HG02759 (cell line): ENCODE data around the gene SETMAR.
"Not testable (repeated sequence)": the region's sequence is repeated elsewhere in the genome, so short reads cannot be mapped to it uniquely, and the experiment has no call there.

Experiments used
- ATAC-seq: cut with Tn5 transposase; IDR thresholded peaks from one replicate; pipeline ENCODE4 v1.9.1; 2021; ENCODE audit warnings: mild to moderate bottlenecking, moderate library complexity; ENCODE audit not compliant: unreplicated experiment

SETMAR gene

DNA sequence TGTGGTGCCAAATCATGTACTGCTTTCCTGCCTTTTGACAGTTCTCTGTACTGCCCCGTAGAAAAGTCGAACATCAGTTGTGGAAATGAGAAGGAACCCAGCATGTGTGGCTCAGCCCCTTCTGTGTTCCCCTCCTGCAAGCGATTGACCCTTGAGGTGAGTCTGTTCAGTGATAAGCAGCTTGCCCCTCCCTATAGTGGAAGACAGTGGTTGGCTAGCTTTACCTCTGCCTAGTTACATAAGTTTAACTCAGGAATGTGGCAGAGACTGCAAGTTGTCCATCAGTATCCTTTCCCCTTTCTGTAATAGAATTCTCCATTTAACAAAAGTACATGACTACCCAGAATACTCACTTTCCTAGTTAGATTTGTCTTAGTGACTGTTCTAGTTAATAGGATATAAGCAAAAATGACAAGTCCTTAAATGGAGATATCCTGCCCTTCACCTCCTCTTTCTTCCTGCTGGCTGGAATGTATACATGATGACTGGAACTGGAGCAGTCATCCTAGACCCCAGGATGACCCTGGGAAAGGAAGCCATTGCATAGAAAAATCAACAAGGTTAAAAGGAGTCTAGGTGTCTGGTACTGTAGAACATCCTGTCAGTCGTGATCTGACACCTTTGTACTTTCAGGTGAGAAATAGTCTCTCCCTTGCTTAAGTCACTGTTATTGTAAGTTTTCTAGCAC lies 10.6 kb downstream of the SETMAR start:
- ATAC-seq: no peak

DNA sequence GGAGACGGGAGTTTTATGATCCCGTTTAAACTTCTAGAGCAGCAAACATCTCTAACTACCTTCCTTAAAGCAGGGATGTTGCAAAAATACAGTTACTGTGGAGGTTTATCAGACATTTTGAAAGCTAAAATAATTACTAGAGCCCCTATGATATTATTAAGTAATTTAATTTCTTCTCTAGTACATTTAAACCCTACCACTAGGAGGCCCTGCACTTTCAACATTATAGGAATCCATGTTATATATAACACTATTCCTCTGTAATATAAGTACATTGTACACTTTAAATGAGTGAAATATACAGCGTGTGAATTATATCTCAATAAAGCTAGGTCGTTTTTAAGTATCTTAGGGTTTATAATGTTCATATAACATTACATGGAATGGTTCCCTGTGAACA lies 11.5 kb downstream of the SETMAR start:
- no peak for ATAC-seq

DNA sequence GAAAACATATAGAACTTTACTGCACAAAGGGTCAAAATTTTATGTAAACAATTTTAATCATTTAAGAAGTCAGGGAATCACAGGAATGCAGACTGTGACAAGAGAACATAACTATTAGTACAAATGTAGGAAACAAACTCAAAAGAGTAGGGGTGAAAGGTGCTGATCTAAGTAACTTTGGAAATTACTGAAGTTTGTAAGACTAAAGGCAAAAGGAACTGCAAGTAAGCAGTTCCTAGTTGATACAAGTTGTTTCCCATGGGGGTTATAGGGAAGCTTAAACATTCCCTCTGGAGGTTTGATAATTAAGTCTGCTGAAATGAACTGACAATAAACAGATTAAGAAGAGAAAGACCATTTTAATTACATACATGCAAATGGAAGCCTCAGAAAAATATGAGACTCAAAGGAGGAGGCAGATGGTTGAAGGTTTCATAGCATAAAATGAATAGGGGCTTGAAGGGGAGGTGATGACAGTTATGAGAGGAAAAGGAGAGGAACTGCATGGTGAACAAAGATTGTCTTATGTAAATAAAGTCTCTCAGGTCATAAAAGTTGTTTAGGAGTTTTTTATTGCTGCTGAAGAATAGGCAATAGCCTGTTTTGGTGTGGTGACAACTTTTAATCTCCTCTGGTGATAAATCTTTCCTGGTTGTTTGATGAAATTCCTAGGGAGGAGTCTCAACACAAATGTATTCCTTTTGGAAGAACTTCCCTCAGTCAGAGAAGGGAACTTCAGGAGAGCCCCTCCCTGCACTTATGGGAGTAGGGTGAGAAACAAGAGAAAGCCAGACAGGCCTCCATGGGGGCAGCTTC lies 17.1 kb downstream of the SETMAR start:
- no peak for ATAC-seq

DNA sequence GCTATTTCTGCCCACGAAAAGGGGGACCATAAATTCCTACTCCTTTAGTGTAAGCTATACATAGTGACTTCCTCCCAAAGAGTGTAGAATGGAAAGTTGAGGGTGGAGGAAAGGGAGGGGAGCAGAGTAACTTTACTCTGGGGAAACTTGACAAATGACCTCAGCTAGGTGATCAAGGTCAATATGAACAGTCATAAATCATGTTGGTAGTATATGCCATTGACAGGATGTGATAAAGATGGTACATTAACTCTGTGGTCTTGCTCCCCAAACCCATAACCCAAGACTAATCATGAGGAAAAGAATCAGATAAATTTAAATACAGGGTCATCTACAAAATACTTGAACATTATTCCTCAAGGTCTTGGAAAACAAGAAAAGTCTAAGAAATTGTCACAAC lies 18.6 kb downstream of the SETMAR start:
- ATAC-seq: no peak

DNA sequence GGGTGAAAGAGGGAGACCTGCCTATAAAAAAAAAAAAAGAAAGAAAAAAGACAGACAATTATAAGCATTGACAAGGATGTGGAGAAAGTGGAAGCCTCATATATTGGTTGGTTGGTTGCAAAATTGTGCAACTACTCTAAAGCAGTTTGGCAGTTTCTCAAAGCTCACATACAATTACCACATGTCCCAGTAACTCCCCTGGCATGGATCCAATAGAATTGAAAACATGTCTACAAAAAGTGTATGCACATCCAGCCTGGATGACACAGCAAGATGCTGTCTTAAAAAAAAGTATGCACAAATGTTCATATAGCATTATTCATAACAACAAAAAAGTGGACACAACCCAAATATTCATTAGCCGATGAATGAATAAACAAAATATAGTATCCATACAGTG lies 19.5 kb downstream of the SETMAR start:
- ATAC-seq: no peak

DNA sequence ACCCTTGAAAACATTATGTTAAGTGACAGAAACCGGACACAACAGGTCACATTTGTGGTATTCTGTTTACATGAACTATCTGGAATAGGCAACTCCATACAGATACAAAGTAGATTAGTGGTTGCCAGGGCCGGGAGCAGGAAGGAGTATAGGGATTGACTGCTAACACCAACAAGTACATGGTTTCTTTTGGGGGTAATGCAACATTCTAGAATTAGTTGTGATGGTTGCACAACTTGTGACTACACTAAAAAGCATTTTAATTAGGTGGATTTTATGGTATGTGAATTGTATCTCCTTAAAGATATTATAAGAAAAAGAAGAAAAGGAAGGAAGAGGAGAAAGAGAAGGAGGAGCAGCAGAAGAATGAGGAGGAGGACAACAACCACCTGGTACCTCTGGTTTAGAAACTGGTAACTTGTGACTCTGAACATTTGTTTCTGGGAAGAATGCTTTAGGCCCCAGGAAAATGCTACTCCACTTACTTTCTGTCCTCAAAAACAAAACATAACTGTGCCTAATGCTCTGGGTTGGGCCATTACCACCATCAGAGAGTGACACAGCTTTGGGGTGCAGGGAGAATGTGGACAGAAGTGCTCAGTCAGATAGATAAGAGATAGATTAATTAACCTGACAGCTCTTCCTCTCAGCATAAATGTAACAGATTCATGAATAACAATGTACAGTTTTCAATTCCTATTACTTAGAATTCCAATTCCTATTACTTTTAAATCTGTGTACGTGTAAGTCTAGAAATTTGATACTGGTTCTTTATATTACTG lies 20.3 kb downstream of the SETMAR start:
- no peak for ATAC-seq

DNA sequence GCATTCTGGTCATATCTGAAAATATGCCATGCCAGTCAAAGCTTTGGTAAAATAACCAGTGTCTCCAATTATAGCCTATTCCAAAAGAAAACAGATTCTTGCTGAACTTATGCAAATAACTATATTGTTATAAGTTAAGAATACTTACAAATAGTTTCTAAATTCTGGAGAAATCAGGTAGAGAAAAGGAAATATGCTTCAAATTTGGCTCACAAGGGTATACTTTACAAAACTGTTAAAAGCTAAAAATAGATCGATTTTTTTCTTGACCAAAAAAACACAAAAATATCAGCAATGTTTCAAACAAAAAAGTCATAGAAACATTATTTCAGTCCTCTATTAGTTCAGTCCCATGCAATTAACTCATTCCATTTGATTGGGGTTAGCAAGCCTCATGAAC lies 23.7 kb downstream of the SETMAR start:
- no peak for ATAC-seq

DNA sequence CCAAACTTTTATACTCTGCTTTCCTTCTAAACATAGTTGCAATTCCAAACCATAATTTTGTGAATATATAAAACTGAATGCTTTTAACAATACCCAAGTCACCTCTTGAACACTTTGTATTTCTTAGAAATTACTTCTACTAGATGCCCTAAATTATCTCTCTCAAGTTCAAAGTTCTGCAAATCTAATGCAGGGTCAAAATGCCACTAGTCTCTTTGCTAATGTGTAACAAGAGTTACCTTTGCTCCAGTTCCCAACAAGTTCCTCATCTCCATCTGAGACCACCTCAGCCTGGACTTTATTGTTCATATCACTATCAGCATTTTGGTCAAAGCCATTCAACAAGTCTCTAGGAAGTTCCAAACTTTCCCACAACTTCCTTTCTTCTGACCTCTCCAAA lies 26.6 kb downstream of the SETMAR start:
- not testable (repeated sequence) for ATAC-seq

DNA sequence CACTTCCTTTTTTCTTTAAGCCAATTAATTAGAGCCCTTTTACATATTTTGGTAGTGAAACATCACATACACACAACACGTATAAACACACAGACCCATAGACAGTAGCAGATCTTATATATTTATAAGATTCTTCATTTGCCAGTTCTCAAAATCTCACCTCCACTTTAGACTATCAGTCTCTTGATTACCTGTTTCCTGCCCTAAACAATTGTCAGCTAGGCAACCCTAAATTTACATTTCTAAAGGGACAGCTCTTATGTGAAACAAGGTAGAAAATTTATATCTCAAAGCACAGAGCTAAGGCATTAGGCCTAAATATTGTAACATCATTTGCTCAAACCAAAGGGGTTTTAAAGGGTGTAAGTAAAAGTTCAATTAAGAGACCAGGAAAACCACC lies 28.9 kb downstream of the SETMAR start:
- ATAC-seq: no peak

DNA sequence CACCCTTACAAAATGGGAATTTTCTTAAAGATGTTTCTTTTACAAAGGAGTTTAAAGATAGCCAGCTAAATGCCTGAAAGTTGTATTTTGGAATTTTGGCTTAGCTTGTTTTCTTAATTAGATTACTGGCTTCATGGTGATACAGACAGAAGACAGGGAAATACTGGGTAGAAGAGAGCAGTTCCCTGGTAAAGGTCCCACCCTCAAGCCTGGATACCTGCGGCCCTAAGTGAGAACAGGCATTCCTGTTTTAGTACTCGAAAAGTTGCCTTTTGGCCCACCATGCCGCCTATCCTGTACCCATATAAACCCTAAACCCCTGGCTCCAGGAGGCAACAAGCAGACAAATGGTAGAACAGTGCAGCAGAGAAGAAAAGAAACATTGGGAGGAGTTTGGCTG lies 29.4 kb downstream of the SETMAR start:
- ATAC-seq: no peak

DNA sequence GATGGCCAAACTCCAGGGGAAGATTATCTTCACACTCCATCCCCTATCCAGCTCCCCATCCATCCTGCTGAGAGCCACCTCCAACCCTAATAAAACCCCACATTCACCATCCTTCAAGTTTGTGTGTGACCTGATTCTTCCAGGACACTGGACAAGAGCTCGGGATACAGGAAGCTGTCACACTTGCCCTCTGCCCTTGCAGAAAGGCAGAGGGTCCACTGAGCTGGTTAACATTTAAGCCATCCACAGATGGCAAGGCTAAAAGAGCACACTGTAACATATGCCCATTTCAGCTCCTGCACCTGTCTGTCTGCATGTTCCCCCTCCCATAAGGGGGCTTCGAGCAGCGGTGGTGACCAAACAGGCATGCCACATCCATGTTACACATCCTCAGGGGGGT lies 29.8 kb downstream of the SETMAR start:
- no peak for ATAC-seq

DNA sequence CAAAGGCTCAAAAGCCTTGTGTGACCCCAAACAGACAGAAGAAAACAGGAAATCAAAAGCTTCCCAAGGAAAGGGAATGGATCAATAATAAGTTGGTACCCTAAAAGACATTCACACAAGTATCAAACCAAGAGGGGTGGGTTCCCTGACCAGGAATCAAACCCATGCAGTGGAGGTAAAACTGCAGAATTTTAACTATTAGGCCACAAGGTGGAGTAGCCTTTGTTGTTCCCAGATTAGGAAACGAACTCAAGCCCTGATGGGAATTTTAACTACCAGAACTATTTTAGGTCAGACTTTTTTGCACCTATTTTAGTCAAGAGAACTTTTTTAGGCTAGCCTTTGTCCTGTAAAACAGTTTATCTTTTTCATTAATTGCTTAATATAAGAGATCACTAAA lies 31.4 kb downstream of the SETMAR start:
- no peak for ATAC-seq

DNA sequence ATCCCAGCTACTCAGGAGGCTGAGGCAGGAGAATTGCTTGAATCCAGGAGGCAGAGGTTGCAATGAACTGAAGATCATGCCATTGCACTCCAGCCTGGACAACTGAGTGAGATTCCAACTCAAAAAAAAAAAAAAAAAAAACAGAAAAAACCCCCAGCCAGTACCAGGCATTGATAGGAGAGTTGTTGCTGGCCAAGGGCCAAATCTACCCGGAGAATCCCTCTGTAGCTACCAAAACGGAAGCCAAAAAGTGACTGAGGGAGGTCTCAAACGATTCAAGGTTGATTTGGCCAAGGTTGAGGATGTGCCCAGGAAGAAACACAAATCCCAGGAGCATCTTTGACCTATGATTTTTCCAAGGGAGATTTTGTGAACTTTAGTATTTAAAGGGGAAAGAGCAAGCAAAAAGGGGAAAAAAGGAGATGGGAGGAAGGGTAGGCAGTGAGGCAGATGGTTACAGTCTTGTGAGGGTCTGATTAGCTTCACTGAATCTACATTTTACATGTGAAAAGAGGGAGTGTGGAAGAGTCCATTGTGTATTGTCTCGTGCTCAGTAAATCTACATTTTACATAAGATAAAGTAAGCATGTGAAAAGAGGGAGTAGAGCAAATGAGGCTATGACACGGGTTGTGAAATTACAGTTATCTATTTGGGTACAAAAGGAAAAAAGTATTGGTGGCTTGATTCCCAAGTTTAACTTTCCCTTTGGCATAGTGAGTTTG lies 32.8 kb downstream of the SETMAR start:
- ATAC-seq: no peak

DNA sequence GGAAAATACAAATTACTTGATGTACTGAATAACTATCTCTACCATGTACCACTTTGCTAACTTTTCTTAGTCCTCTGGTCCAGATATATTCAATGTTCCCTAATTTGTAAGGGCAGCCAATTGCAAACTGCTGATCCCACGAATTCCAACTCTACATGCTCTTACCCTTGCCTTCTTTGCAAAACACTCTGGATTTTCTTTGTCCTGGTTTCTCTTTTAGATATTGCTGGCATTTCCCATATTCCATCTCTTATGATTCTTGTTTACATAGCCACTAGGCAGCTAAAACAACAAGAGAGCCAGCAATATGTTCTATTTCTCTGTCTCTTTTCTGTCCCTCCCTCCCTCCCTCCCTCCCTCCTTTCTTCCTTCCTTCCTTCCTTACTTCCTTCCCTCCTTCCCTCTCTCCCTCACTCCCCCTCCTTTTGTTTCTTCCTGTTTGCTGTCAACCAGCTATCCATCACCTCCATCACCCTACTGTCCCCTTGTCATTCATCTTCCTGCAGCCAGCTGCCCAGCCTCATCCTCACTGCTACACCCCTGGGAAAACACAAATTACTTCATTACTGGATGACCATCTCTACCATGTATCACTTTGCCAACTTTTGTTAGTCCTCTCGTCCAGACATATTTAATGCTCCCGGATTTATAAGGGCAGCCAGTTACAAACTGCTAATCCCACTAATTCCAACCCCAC lies 33.8 kb downstream of the SETMAR start:
- no peak for ATAC-seq

DNA sequence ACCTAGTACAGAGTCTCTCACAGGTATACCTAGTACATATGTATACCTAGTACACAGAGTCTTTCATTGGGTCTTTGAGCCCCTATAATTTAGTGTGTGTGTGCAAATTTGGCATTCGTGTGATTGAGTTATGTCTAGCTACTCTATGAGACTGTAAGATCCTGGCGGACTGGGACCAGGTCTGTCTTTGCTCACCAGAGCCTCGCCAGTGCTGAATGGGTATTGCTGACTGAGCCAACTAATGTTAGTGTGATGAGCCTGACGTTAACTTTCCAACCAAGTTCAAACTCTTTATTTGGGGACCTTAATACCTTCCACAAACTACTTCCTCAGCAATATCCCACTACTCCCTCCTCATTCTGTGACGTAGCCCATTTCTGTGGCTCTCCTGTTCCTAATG lies 35.6 kb downstream of the SETMAR start:
- ATAC-seq: no peak

DNA sequence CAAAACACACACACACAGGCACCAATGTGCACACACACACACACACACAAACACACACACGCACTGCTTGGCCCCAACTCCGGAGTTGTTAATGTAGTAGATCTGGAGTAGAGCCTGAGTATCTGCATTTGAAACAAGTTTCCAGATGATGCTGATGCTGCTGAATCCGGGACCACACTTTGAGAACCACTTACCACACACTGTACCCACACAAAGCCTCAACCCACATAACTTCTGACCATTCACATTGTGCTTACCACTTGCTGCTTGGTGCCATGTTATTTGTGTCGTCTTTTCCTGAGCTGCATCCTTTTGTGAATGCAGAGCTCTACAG lies 36.9 kb downstream of the SETMAR start:
- no peak for ATAC-seq

DNA sequence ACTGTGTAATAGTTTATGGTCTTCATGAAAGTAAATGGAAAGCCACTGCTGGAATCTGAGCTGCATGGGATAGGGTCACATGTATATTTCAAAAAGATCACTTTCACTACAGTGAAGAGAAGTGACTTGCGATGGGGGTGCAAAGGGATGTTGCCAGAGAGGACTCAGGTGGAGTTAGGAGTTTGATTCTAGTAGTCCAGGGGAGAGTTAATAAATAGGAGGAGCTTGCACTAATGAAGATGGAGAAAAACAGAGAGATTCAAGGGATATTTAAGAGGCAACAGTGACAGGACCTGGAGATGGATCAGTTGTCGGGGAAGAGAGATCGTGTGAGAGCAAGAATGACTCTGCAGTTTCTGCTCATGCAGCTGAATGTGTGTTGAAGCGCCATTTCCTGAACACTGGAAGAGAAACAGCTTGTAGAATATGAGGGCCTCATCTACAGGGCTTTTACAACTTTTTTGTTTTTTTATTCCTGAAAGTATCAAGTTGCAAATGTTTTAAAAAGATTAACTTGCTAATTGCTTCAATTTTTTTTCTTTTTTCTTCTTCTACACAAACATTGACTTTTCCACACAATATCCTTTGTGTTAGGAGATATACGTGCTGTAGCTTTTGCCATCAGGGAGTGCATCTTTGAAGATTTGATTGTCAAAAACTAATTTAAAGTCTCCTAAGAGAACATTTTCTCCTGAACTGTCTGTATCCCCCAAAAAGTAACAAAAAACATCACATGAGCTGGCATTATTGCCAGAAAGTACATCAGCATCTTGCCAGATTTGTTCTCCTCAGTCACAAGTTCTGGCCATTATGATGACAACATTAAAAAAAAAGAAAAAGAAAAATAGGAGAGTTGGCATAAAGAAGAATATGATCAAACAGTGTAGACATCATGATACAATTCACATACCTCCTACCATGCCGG lies 37.5 kb downstream of the SETMAR start:
- ATAC-seq: no peak

DNA sequence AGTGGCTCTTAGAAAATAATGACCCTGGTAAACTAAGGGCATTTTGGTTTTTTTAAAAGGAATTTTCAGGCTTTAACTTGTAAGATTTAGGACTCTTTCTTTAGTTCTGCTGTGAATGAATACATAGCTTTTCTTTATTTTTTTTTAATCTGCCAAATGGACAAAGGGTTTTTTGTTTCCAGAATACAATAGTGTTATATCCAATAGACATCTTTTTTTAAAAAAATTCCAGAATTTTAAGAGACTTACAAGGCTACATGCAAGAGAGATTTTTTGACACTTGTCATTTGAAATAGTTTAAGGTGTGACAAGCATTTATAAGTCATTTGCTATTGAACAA lies 38.1 kb downstream of the SETMAR start:
- no peak for ATAC-seq

DNA sequence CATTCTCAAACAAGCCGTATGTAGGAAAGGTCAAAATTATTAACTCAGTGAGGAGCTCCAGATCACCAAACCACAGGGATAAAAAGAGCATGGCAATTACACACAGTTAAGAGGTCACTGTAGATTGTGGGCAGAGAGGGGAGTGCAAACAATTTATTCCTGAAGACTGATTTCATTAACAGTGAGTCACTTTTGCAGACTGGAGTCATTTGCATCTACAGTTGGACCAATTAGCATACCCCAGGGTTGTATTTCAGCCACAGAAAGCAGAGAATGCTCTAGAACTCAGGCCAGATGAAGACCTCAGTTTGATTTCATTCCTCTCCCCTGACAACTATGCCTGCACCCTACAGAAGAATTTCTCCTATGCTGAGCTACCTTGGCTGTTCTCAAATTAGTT lies 40.1 kb downstream of the SETMAR start:
- no peak for ATAC-seq

DNA sequence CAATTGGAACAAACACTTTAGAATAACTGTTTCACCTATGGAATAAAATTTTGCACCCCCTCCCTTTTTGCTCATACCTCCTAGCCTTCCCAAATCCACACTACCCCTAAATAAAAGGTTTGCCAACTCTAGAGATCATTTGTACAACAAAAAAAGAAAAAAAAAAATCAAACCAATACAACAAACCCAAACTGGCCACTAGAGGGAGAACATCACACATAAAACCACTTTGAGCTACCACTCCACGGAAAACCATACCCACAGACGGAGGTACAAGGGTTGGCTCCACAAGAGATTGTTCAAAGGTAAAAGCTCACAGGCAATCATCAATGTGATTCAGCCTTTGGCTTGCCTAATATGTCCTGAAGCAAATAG lies 47.6 kb downstream of the SETMAR start:
- ATAC-seq: peak; percentile 64
